Measurements from ENCODE around the gene KCNN1.
"Not testable (repeated sequence)": the region's sequence is repeated elsewhere in the genome, so short reads cannot be mapped to it uniquely, and the experiment has no call there.

The KCNN1 gene

DNA sequence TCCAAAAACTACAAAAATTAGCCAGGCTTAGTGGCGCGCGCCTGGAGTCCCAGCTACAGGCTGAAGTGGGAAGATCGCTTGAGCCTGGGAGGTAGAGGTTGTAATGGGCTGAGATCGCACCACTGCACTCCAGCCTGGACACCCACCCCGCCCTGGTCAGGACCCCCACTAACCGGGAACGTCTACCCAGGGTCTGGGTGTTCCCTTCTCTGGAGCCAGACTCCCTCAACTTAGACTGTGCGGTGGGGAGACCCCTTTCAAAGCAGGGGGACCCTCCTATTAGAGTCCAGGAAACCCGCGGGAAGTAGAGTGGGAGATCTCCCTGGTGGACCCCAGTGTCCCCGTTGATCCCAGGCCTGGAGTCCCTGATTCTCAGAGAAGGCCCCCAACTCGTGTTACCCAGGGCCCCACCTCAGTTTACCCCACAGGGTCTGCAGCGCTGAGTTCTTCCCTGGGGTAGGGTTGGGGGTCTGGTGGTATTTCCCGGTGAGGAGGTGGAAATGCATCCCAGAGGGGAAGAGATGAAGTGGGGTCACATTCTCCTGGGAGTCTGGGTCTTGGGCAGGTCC lies 35.0 kb downstream of the KCNN1 start:
- DNase-seq (ENCODE audit: low read depth), result no peak

- DNase-seq (ENCODE audit: low read depth), result no peak
Observed at GRCh38 chr19:18002347-18002850, 35.5 kb downstream of the KCNN1 start.

- not testable (repeated sequence) for DNase-seq (ENCODE audit: low read depth)
Observed at GRCh38 chr19:18005750-18006149, 38.8 kb downstream of the KCNN1 start.

- DNase-seq (ENCODE audit: low read depth), result peak; percentile 72
Observed at GRCh38 chr19:18007044-18007916, 40.4 kb downstream of the KCNN1 start.

GRCh38 chr19:18007917-18008673 lies 41.2 kb downstream of the KCNN1 start, which contains the start of gene ARRDC2:
ARRDC2 (plus strand) TSS chr19:18008170; CDS start chr19:18008311, 141 bp downstream.
- DNase-seq (ENCODE audit: low read depth), result peak; percentile 92

DNA sequence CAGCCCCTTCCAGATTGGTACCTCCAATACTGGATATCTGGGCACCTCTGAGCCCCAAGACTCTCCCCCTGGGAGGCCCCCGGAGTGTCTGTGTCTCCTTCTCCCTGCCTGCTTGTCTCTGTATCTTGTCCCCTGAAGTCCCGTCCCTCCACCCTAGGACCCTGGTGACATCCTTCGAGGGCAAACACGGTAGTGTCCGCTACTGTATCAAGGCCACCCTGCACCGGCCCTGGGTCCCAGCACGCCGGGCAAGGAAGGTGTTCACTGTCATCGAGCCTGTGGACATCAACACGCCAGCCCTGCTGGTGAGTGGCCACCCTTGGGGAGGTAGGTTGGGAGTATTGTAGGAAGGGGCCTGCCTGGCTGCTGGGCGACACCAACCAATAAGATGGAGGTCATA lies 41.9 kb downstream of the KCNN1 start:
- DNase-seq (ENCODE audit: low read depth), result no peak

- DNase-seq (ENCODE audit: low read depth), result no peak
Observed at GRCh38 chr19:18009412-18010066, 42.6 kb downstream of the KCNN1 start.

DNA sequence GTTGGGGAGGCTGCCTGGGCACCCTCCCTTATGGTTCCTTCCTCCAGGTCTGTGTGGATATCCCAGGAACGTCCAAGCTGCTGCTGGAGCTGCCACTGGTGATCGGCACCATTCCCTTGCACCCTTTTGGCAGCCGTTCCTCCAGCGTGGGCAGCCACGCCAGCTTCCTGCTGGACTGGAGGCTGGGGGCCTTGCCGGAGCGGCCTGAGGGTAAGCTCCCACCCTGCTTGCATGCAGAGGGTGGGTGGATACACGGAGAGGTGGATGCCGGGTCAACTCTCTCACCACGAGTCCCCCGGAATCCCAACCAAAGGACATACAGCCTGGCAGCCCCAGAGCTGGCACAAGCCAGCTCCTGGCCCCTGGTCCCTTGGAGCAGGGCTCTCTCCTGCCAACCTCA lies 43.2 kb downstream of the KCNN1 start:
- DNase-seq (ENCODE audit: low read depth), result no peak

DNA sequence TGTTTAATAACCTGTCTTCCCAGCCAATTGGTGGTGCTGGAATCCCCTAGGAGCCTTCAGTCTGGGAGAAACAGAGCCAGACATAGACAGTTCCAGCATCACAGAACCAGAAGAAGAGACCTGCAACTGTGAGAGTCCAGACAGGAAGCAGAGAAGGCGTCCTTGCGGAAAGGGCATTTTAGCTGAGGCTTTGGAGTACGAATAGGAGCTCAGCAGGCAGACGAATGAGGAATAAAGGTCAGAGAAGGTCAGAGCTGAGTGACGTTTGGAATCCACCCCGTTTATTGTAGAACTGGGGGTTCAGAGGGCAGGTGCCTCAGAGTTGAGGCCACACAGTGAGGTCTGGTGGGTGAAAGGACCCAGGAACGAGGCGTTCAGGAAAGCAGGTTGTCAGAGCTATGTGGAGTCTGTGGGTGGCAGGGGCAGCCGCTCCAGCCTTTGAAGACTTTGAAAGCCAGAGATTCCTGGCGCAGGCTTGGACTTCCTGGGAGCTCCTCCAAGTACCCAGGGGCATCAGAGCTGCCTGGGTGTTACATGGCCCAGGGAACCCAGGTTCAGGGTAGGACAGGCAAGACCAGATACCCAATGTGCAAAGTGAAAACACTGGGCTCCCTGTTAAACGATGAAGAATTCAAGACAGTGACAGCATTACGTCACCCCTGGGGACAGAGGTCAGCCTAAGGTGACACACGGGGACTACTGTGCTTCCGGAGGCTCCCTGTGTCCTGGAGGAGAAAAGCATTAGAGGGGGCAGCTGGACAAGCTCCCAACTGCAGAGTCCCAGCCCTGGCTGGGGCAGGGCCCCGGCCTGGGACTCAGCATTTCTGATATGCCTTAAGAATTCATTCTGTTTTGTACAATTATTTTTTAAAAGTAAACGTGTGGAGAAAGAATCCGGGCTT lies 46.6 kb downstream of the KCNN1 start:
- DNase-seq (ENCODE audit: low read depth), result no peak

DNA sequence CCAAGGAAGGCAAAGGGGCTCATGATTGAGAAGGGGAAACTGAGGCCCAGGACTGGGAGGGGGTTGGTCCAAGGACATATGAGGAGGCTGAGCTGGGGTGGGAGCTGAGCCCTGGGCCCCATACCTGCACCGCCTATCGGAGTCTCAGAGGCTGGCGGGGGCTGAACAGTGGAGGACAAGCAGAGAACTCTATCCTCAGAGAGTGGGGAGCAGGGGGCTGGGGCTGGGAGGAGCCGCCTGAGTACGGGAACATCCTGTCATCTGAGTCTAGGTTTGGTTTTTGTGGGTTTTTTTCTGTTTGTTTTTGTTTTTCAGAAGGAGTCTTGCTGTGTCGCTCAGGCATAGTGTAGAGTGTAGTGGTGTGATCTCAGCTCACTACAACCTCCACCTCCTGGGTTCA lies 47.3 kb downstream of the KCNN1 start:
- no peak for DNase-seq (ENCODE audit: low read depth)

DNA sequence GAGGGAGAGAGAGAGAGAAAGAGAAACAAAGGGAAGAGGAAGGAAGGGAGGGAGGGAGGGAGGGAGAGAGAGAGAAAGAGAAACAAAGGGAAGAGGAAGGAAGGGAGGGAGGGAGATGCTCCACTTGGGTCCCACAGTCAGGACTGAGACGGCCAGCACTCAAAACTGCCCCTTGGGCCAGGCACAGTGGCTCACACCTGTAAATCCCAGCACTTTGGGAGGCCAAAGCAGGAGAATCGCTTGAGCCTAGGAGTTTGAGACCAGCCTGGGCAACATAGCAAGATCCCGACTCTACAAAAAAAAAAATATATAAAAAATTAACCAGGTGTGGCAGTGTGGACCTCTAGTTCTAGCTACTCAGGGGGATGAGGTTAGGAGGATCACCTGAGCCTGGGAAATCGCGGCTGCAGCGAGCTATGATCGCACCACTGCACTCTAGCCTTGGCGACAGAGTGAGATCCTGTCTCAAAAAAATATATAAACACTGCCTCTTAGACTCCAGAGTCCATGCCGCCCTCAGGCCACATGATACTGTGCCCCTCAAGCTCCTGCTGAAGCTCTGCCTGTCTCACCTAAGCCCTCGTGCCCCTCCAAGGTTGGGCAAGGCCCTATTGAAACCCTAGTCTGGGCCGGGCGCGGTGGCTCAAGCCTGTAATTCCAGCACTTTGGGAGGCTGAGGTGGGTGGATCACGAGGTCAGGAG lies 49.5 kb downstream of the KCNN1 start:
- no peak for DNase-seq (ENCODE audit: low read depth)

DNA sequence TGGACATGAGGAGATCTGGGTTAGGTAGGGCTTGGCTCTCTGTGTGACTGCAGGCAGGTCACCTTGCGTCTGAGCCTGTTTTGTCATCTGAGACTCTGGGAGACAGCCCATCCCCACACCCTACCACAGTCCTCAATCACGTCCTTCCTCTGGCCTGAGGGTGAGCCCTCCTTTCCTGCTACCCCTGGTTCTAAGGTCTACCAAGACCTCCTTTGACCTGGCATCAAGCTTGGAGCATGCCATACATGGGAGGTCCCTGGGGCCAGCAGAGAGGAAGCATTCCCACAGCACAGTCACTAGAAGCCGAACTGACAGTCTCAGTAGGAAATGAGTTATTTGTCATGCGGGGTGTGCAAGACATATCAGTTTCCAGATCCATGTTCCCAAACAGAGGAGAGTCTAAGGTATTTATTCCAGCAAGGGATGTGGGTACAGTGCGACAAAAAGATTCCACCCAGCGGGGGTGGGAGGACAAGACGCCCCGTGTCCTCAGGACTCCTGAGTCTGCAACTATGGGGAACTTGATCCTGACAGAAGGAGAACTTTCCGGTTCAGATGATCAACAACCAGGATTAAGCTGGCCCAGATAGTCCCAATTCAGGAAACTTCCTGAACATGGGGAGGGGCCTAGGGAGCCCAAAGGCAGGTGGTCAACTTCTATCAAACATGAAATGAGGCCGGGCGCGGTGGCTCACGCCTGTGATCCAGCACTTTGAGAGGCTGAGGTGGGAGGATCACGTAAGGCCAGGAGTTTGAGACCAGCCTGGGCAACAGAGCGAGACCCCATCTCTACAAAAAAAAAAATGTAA lies 50.6 kb downstream of the KCNN1 start:
- DNase-seq (ENCODE audit: low read depth), result no peak

DNA sequence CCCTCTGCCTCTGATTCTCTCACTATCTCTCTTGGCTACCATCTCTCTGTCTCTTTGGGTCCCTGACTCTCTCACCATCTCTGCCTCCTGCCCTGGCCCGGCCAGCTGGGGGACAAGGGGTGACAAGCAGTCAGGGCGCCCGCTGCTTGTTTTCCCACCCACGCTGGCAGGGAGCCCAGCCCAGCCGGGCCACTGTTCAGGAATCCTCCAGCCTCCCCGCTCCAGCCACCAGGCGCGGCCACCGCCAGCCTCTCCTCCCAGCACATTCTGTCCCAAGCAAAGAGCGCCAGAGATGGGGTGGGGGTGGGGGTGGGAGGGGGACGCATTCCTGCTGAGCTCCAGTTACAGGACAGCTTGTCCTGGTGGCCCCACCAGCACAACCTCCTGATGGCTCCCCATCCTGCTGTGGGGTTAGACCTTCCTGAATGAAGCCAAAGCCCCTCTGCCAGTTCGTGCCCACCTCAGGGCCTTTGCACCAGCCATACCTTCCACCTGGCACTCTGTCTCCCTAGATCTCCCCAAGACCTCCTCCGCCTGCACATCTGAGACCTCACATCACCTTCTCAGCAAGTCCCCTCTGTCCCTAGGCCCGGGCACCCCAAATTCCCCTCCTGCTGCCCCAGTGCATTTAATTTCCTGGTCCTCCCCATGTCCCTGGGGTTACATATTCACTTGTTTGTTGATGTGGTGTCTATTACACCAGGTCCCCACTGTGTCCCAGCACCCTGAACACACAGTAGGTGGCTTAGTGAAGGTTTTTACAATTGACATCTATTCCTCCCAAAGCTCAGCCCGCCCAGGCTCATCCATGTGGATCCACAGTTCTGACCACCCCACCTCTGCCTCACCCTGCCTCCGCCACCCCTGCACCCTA lies 53.5 kb downstream of the KCNN1 start:
- DNase-seq (ENCODE audit: low read depth), result peak; percentile 60

DNA sequence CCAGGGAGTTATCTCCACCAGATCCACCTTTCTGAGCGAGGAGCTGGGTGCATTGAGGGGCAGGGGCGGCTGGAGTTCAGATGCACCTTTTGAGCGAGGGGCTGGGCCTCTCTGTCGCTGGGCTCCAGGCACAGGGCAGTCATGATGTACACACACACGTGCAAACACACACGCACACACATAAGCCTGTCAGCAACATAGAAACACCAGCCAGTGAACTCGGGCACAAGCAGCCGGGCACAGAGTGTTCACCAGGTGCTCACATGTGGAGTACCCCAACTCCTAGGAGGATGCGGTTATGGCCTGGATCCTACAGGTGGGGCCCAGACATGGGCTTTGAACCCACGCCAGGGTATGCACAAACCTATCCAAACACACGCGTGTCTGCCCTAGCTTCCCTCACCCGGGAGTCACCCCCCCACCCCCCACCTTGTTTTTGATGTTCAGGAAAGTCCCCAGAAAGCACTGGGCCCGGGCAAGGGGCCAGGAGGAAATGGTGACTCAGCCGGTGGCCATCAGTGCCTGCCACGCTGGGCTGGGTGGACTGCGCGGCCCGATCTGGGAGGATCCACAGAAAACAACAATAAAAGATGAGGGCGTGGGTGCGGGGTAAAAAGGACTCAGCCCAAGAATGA lies 54.3 kb downstream of the KCNN1 start:
- peak; percentile 95 for DNase-seq (ENCODE audit: low read depth)

GRCh38 chr19:18023622-18024251 lies 56.8 kb downstream of the KCNN1 start:
- peak; percentile 88 for DNase-seq (ENCODE audit: low read depth)

GRCh38 chr19:18027151-18027550 lies 60.2 kb downstream of the KCNN1 start:
- no peak for DNase-seq (ENCODE audit: low read depth)

DNA sequence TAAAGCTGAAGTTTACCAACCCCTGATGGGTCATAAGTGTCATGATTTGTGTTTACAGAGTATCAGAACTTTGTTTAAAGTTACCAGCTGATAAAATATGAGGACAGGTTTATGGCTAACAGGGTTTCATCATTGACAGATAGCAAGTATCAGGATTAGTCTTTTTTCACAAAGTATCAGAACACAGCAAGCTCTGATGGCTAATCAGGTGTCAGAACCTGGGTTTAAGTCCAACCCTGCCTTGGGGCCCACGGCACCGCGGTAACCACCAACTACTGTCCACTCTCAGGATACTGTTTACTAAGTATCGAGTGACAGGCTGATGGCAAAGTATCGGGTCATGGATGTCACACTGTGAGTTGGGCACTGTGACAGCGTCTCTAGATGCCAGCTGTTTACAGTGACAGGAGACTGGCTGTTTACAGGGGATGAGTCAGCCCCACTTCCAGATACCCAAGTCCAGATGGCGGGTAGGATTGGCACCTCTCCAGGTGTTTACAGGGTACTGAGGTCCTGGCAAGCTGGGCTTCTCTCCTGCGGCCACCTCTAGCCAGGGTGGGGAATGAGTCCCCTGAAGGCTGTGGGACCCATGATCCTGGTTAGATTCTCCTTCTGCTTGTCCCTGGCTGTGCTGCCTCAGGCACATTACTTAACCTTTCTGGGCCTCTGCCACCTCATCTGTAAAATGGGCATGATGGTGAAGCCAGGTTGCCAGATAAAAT lies 62.9 kb downstream of the KCNN1 start:
- peak; percentile 29 for DNase-seq (ENCODE audit: low read depth)

All from iris pigment epithelial cell (primary cell).